ENCODE measurements around the gene LRSAM1. TPM values are rescaled to one million over a fixed set of nuclear protein-coding genes. Genes with fewer than 3 reads are reported as not detected.

LRSAM1 gene
- total and polyA plus RNA-seq, 9 of the 15 experiments (the other 6 are each of a cell fraction or from before 2014, with no cell fraction given), result 0.07 to 16.2 (median 4.7) TPM

GRCh38 chr9:127449332-127449966, 1.9 kb upstream of the LRSAM1 start (continued):
- TF ChIP-seq, protein P1, sequence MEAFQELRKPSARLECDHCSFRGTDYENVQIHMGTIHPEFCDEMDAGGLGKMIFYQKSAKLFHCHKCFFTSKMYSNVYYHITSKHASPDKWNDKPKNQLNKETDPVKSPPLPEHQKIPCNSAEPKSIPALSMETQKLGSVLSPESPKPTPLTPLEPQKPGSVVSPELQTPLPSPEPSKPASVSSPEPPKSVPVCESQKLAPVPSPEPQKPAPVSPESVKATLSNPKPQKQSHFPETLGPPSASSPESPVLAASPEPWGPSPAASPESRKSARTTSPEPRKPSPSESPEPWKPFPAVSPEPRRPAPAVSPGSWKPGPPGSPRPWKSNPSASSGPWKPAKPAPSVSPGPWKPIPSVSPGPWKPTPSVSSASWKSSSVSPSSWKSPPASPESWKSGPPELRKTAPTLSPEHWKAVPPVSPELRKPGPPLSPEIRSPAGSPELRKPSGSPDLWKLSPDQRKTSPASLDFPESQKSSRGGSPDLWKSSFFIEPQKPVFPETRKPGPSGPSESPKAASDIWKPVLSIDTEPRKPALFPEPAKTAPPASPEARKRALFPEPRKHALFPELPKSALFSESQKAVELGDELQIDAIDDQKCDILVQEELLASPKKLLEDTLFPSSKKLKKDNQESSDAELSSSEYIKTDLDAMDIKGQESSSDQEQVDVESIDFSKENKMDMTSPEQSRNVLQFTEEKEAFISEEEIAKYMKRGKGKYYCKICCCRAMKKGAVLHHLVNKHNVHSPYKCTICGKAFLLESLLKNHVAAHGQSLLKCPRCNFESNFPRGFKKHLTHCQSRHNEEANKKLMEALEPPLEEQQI (IDR thresholded peaks at IDR 0.05), result no peak
- TF ChIP-seq EGR1 (conservative IDR thresholded peaks at IDR 0.05) (no peak), ZNF655 (CRISPR knock-in tag; IDR thresholded peaks at IDR 0.05) (no peak), ZNF707 (CRISPR knock-in tag; conservative IDR thresholded peaks at IDR 0.05) (no peak), RBM25 (IDR thresholded peaks at IDR 0.05; ENCODE audit: low read depth, low read length, severe bottlenecking) (no peak)
- TF ChIP-seq, protein P2, sequence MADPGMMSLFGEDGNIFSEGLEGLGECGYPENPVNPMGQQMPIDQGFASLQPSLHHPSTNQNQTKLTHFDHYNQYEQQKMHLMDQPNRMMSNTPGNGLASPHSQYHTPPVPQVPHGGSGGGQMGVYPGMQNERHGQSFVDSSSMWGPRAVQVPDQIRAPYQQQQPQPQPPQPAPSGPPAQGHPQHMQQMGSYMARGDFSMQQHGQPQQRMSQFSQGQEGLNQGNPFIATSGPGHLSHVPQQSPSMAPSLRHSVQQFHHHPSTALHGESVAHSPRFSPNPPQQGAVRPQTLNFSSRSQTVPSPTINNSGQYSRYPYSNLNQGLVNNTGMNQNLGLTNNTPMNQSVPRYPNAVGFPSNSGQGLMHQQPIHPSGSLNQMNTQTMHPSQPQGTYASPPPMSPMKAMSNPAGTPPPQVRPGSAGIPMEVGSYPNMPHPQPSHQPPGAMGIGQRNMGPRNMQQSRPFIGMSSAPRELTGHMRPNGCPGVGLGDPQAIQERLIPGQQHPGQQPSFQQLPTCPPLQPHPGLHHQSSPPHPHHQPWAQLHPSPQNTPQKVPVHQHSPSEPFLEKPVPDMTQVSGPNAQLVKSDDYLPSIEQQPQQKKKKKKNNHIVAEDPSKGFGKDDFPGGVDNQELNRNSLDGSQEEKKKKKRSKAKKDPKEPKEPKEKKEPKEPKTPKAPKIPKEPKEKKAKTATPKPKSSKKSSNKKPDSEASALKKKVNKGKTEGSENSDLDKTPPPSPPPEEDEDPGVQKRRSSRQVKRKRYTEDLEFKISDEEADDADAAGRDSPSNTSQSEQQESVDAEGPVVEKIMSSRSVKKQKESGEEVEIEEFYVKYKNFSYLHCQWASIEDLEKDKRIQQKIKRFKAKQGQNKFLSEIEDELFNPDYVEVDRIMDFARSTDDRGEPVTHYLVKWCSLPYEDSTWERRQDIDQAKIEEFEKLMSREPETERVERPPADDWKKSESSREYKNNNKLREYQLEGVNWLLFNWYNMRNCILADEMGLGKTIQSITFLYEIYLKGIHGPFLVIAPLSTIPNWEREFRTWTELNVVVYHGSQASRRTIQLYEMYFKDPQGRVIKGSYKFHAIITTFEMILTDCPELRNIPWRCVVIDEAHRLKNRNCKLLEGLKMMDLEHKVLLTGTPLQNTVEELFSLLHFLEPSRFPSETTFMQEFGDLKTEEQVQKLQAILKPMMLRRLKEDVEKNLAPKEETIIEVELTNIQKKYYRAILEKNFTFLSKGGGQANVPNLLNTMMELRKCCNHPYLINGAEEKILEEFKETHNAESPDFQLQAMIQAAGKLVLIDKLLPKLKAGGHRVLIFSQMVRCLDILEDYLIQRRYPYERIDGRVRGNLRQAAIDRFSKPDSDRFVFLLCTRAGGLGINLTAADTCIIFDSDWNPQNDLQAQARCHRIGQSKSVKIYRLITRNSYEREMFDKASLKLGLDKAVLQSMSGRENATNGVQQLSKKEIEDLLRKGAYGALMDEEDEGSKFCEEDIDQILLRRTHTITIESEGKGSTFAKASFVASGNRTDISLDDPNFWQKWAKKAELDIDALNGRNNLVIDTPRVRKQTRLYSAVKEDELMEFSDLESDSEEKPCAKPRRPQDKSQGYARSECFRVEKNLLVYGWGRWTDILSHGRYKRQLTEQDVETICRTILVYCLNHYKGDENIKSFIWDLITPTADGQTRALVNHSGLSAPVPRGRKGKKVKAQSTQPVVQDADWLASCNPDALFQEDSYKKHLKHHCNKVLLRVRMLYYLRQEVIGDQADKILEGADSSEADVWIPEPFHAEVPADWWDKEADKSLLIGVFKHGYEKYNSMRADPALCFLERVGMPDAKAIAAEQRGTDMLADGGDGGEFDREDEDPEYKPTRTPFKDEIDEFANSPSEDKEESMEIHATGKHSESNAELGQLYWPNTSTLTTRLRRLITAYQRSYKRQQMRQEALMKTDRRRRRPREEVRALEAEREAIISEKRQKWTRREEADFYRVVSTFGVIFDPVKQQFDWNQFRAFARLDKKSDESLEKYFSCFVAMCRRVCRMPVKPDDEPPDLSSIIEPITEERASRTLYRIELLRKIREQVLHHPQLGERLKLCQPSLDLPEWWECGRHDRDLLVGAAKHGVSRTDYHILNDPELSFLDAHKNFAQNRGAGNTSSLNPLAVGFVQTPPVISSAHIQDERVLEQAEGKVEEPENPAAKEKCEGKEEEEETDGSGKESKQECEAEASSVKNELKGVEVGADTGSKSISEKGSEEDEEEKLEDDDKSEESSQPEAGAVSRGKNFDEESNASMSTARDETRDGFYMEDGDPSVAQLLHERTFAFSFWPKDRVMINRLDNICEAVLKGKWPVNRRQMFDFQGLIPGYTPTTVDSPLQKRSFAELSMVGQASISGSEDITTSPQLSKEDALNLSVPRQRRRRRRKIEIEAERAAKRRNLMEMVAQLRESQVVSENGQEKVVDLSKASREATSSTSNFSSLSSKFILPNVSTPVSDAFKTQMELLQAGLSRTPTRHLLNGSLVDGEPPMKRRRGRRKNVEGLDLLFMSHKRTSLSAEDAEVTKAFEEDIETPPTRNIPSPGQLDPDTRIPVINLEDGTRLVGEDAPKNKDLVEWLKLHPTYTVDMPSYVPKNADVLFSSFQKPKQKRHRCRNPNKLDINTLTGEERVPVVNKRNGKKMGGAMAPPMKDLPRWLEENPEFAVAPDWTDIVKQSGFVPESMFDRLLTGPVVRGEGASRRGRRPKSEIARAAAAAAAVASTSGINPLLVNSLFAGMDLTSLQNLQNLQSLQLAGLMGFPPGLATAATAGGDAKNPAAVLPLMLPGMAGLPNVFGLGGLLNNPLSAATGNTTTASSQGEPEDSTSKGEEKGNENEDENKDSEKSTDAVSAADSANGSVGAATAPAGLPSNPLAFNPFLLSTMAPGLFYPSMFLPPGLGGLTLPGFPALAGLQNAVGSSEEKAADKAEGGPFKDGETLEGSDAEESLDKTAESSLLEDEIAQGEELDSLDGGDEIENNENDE (IDR thresholded peaks at IDR 0.05; ENCODE audit: low read depth, low read length), result no peak

Measured in K562 (cell line).